Measurements from ENCODE around the gene PRICKLE2. TPM values are rescaled to one million over a fixed set of nuclear protein-coding genes. Genes with fewer than 3 reads are reported as not detected.

The PRICKLE2 gene
- total RNA-seq, 1 experiment from 2014 or later, result 5.6 TPM

GRCh38 chr3:64267721-64268604, 42.7 kb upstream of the PRICKLE2 start:
- DNase-seq (ENCODE audit: low spot score), result peak; percentile 75
- ChIA-PET CTCF (interaction anchor here (0.7 to 3.9 kb wide), 9 partner anchors 10 to 237 kb away, joined by 3 to 16 read pairs (median 5); partner anchors contain the start of gene PRICKLE2), POLR2A (no interaction called here)
- H3K4me1 Mint-ChIP-seq, result peaks cover 20% of the 10 kb centered on the region
- H3K9me3 Mint-ChIP-seq, result peaks cover 15% of the 10 kb centered on the region
- H3K27ac Mint-ChIP-seq, result no peak overlapping the region
- peaks cover 6% of the 10 kb centered on the region for H3K36me3 Mint-ChIP-seq
- ATAC-seq, result peak; percentile 92
- H3K4me3 Mint-ChIP-seq, result peak overlapping the region; percentile 69
- H3K27me3 Mint-ChIP-seq (ENCODE audit: low read depth), result no peaks in the 10 kb centered on the region
- TF ChIP-seq ZNF423 (CRISPR knock-in tag; IDR thresholded peaks at IDR 0.05) (peak; percentile 96), MAX (CRISPR knock-in tag; IDR thresholded peaks at IDR 0.05) (0 out of 2 replicates have a peak, but pooled peaks have one; percentile 16), EMX1 (CRISPR knock-in tag; IDR thresholded peaks at IDR 0.05) (no peak)

GRCh38 chr3:64266983-64267382, 41.7 kb upstream of the PRICKLE2 start:
- POLR2A ChIA-PET, result no interaction called here
- H3K4me3 Mint-ChIP-seq, result peak overlapping the region; percentile 69

GRCh38 chr3:64266065-64266931, 41.0 kb upstream of the PRICKLE2 start:
- Mint-ChIP-seq H3K27me3 (ENCODE audit: low read depth) (no peaks in the 10 kb centered on the region), H3K9me3 (peaks cover 12% of the 10 kb centered on the region), H3K36me3 (peaks cover 6% of the 10 kb centered on the region), H3K4me3 (no peak overlapping the region), H3K27ac (no peak overlapping the region), H3K4me1 (peaks cover 20% of the 10 kb centered on the region)
- no peak for ATAC-seq
- ChIA-PET CTCF (interaction anchor here (0.6 to 3.9 kb wide), 5 partner anchors 22 to 264 kb away, joined by 3 to 16 read pairs (median 3); no protein-coding TSS in a partner anchor), POLR2A (no interaction called here)
- TF ChIP-seq NFYB (CRISPR knock-in tag; conservative IDR thresholded peaks at IDR 0.05; ENCODE audit: low read depth) (no peak), MXD4 (CRISPR knock-in tag; IDR thresholded peaks at IDR 0.05; ENCODE audit: borderline replicate concordance) (no peak), IRF1 (CRISPR knock-in tag; IDR thresholded peaks at IDR 0.05) (no peak), IRF2 (CRISPR knock-in tag; IDR thresholded peaks at IDR 0.05; ENCODE audit: borderline replicate concordance, low read depth) (no peak), E2F1 (CRISPR knock-in tag; IDR thresholded peaks at IDR 0.05) (no peak), CDX4 (CRISPR knock-in tag; IDR thresholded peaks at IDR 0.05; ENCODE audit: borderline replicate concordance) (no peak)
- DNase-seq (ENCODE audit: low spot score), result no peak

More at GRCh38 chr3:64266983-64267382, 41.7 kb upstream of the PRICKLE2 start:
- H3K27ac Mint-ChIP-seq, result no peak overlapping the region
- H3K9me3 Mint-ChIP-seq, result peaks cover 15% of the 10 kb centered on the region
- peaks cover 6% of the 10 kb centered on the region for H3K36me3 Mint-ChIP-seq
- CTCF ChIA-PET, result interaction anchor here (1.0 to 3.9 kb wide), 7 partner anchors 19 to 236 kb away, joined by 3 to 16 read pairs (median 5); partner anchors contain the start of gene PRICKLE2
- TF ChIP-seq AR (CRISPR knock-in tag; IDR thresholded peaks at IDR 0.05) (no peak), SP1 (CRISPR knock-in tag; conservative IDR thresholded peaks at IDR 0.05) (no peak)
- peaks cover 20% of the 10 kb centered on the region for H3K4me1 Mint-ChIP-seq
- no peak for ATAC-seq
- H3K27me3 Mint-ChIP-seq (ENCODE audit: low read depth), result no peaks in the 10 kb centered on the region
- no peak for DNase-seq (ENCODE audit: low spot score)
